ENCODE results near the gene PLEKHA1. TPM values are rescaled to one million over a fixed set of nuclear protein-coding genes. Genes with fewer than 3 reads are reported as not detected.

Gene PLEKHA1
- total RNA-seq, 1 donor from 2014 or later = 41.9 TPM

- DNase-seq (ENCODE audit: low spot score) = no peak
Observed at GRCh38 chr10:122421742-122422141, 47.2 kb downstream of the PLEKHA1 start.

- DNase-seq (ENCODE audit: low spot score) = no peak
Observed at GRCh38 chr10:122422266-122422989, 47.9 kb downstream of the PLEKHA1 start.

GRCh38 chr10:122424059-122424458 lies 49.6 kb downstream of the PLEKHA1 start:
- DNase-seq (ENCODE audit: low spot score) = no peak

- DNase-seq (ENCODE audit: low spot score) = no peak
Observed at GRCh38 chr10:122426829-122427228, 52.3 kb downstream of the PLEKHA1 start.

- no peak for DNase-seq (ENCODE audit: low spot score)
Observed at GRCh38 chr10:122427280-122427679, 52.8 kb downstream of the PLEKHA1 start.

- DNase-seq (ENCODE audit: low spot score) = no peak
Observed at GRCh38 chr10:122435212-122435827, 60.8 kb downstream of the PLEKHA1 start.

- no peak for DNase-seq (ENCODE audit: low spot score)
Observed at GRCh38 chr10:122441961-122442360, 67.5 kb downstream of the PLEKHA1 start.

GRCh38 chr10:122445469-122445868 lies 71.0 kb downstream of the PLEKHA1 start:
- no peak for DNase-seq (ENCODE audit: low spot score)

- DNase-seq (ENCODE audit: low spot score) = no peak
Observed at GRCh38 chr10:122445904-122446303, 71.4 kb downstream of the PLEKHA1 start.

GRCh38 chr10:122446668-122447423 lies 72.3 kb downstream of the PLEKHA1 start:
- DNase-seq (ENCODE audit: low spot score) = no peak

- DNase-seq (ENCODE audit: low spot score) = no peak
Observed at GRCh38 chr10:122448600-122448999, 74.1 kb downstream of the PLEKHA1 start.

- no peak for DNase-seq (ENCODE audit: low spot score)
Observed at GRCh38 chr10:122449153-122449552, 74.6 kb downstream of the PLEKHA1 start.

GRCh38 chr10:122450353-122450990 lies 76.0 kb downstream of the PLEKHA1 start:
- no peak for DNase-seq (ENCODE audit: low spot score)

- no peak for DNase-seq (ENCODE audit: low spot score)
Observed at GRCh38 chr10:122454071-122454470, 79.6 kb downstream of the PLEKHA1 start.

GRCh38 chr10:122454603-122455080 lies 80.1 kb downstream of the PLEKHA1 start, which contains the start of gene ARMS2:
TSS of gene ARMS2 (plus strand) at chr10:122454653. CDS start at chr10:122454728, 75 bp downstream.
- no peak for DNase-seq (ENCODE audit: low spot score)

- no peak for DNase-seq (ENCODE audit: low spot score)
Observed at GRCh38 chr10:122455376-122456079, 81.0 kb downstream of the PLEKHA1 start.

- no peak for DNase-seq (ENCODE audit: low spot score)
Observed at GRCh38 chr10:122457934-122458333, 83.4 kb downstream of the PLEKHA1 start.

GRCh38 chr10:122458693-122459092 lies 84.2 kb downstream of the PLEKHA1 start:
- no peak for DNase-seq (ENCODE audit: low spot score)

GRCh38 chr10:122459561-122460273 lies 85.2 kb downstream of the PLEKHA1 start:
- DNase-seq (ENCODE audit: low spot score) = no peak

- DNase-seq (ENCODE audit: low spot score) = no peak
Observed at GRCh38 chr10:122460891-122461293, 86.4 kb downstream of the PLEKHA1 start.

- peak; percentile 74 for DNase-seq (ENCODE audit: low spot score)
Observed at GRCh38 chr10:122461367-122461728, 86.8 kb downstream of the PLEKHA1 start, which contains the start of gene HTRA1. TSS of gene HTRA1 (plus strand) at chr10:122461553. CDS start at chr10:122461653, 100 bp downstream.

Data from ureter (tissue), 1 donor.